HEK293 (cell line): ENCODE measurements around the gene CDK6.

ENCODE experiments used
- ATF2 ChIP-seq: fragments of 450-650 bp; formaldehyde crosslinking; IDR thresholded peaks from 2 replicates; pipeline ENCODE4 v1.5.1; 2016; ENCODE audit warnings: missing biosample characterization, missing genetic modification characterization, low read depth
- EGR2 ChIP-seq: fragments of 450-650 bp; formaldehyde crosslinking; IDR thresholded peaks from 2 replicates; pipeline ENCODE4 v1.5.1; 2016; ENCODE audit warnings: low read depth, missing biosample characterization, missing genetic modification characterization
- ELK4 ChIP-seq: IDR thresholded peaks from 2 replicates; pipeline ENCODE4 v1.6.1; 2011; ENCODE audit warnings: mild to moderate bottlenecking, low read depth, low read length, borderline replicate concordance
- HOXC10 ChIP-seq: sonication (generic); formaldehyde crosslinking; IDR thresholded peaks from 2 replicates; pipeline ENCODE4 v1.8.1; 2023; ENCODE audit warnings: mild to moderate bottlenecking, missing genetic modification reagents
- KLF7 ChIP-seq: fragments of 450-650 bp; formaldehyde crosslinking; IDR thresholded peaks from 2 replicates; pipeline ENCODE4 v1.5.1; 2016; ENCODE audit warnings: missing biosample characterization, missing genetic modification characterization, borderline replicate concordance
- KLF8 ChIP-seq: fragments of 450-650 bp; formaldehyde crosslinking; IDR thresholded peaks from 2 replicates; pipeline ENCODE4 v1.5.1; 2016; ENCODE audit warnings: missing biosample characterization, missing genetic modification characterization
- SETDB1 ChIP-seq: IDR thresholded peaks from one replicate; pipeline ENCODE4 v1.6.1; 2017; ENCODE audit warnings: mild to moderate bottlenecking, low read length, moderate library complexity, mixed read lengths; ENCODE audit not compliant: insufficient read length
- YY2 ChIP-seq: fragments of 450-650 bp; formaldehyde crosslinking; IDR thresholded peaks from 2 replicates; pipeline ENCODE4 v1.5.1; 2016; ENCODE audit warnings: missing biosample characterization, missing genetic modification characterization
- ZBTB11 ChIP-seq: fragments of 450-650 bp; formaldehyde crosslinking; conservative IDR thresholded peaks from 2 replicates; pipeline ENCODE4 v1.5.1; 2016; ENCODE audit warnings: low read depth, missing biosample characterization, missing genetic modification characterization
- ZBTB20 ChIP-seq: fragments of 450-650 bp; formaldehyde crosslinking; IDR thresholded peaks from 2 replicates; pipeline ENCODE4 v1.5.1; 2016; ENCODE audit warnings: missing biosample characterization, missing genetic modification characterization
- ZBTB7A ChIP-seq: fragments of 450-650 bp; formaldehyde crosslinking; IDR thresholded peaks from 2 replicates; pipeline ENCODE4 v1.5.1; 2016; ENCODE audit warnings: low read depth, missing biosample characterization, missing genetic modification characterization
- ZNF10 ChIP-seq: fragments of 450-650 bp; formaldehyde crosslinking; IDR thresholded peaks from 2 replicates; pipeline ENCODE4 v1.5.1; 2017; ENCODE audit warnings: missing biosample characterization, missing genetic modification characterization
- ZNF155 ChIP-seq: fragments of 450-650 bp; formaldehyde crosslinking; IDR thresholded peaks from 2 replicates; pipeline ENCODE4 v1.5.1; 2016; ENCODE audit warnings: missing biosample characterization, missing genetic modification characterization
- ZNF239 ChIP-seq: fragments of 450-650 bp; formaldehyde crosslinking; IDR thresholded peaks from 2 replicates; pipeline ENCODE4 v1.5.1; 2016; ENCODE audit warnings: missing biosample characterization, missing genetic modification characterization
- ZNF311 ChIP-seq: fragments of 450-650 bp; formaldehyde crosslinking; IDR thresholded peaks from 2 replicates; pipeline ENCODE4 v1.5.1; 2017; ENCODE audit warnings: missing biosample characterization, missing genetic modification characterization, borderline replicate concordance
- ZNF341 ChIP-seq: fragments of 450-650 bp; formaldehyde crosslinking; IDR thresholded peaks from 2 replicates; pipeline ENCODE4; 2016; ENCODE audit warnings: low read depth, missing biosample characterization, missing genetic modification characterization
- ZNF391 ChIP-seq: fragments of 450-650 bp; formaldehyde crosslinking; IDR thresholded peaks from 2 replicates; pipeline ENCODE4 v1.5.1; 2016; ENCODE audit warnings: low read depth, missing biosample characterization, missing genetic modification characterization, borderline replicate concordance
- ZNF488 ChIP-seq: fragments of 450-650 bp; formaldehyde crosslinking; IDR thresholded peaks from 2 replicates; pipeline ENCODE4 v1.5.1; 2016; ENCODE audit warnings: missing biosample characterization, missing genetic modification characterization
- ZNF510 ChIP-seq: fragments of 450-650 bp; formaldehyde crosslinking; IDR thresholded peaks from 2 replicates; pipeline ENCODE4 v1.5.1; 2018; ENCODE audit warnings: mild to moderate bottlenecking, missing genetic modification characterization, missing biosample characterization; ENCODE audit not compliant: insufficient replicate concordance
- ZNF518A ChIP-seq: fragments of 450-650 bp; formaldehyde crosslinking; conservative IDR thresholded peaks from 2 replicates; pipeline ENCODE4 v1.5.1; 2016; ENCODE audit warnings: low read depth, missing biosample characterization, missing genetic modification characterization
- ZNF558 ChIP-seq: fragments of 450-650 bp; formaldehyde crosslinking; IDR thresholded peaks from 2 replicates; pipeline ENCODE4 v1.5.1; 2016; ENCODE audit warnings: missing biosample characterization, missing genetic modification characterization
- ZNF561 ChIP-seq: fragments of 450-650 bp; IDR thresholded peaks from 2 replicates; pipeline ENCODE4 v1.5.1; 2018; ENCODE audit warnings: missing biosample characterization, missing genetic modification characterization, borderline replicate concordance
- ZNF660 ChIP-seq: fragments of 450-650 bp; IDR thresholded peaks from 2 replicates; pipeline ENCODE4 v1.5.1; 2018; ENCODE audit warnings: missing biosample characterization, mild to moderate bottlenecking, missing genetic modification characterization
- ZNF701 ChIP-seq: fragments of 450-650 bp; formaldehyde crosslinking; IDR thresholded peaks from 2 replicates; pipeline ENCODE4 v1.5.1; 2016; ENCODE audit warnings: missing biosample characterization, missing genetic modification characterization
- ZNF747 ChIP-seq: fragments of 450-650 bp; formaldehyde crosslinking; IDR thresholded peaks from 2 replicates; pipeline ENCODE4 v1.5.1; 2016; ENCODE audit warnings: missing biosample characterization, missing genetic modification characterization
- ZNF777 ChIP-seq: fragments of 450-650 bp; formaldehyde crosslinking; IDR thresholded peaks from 2 replicates; pipeline ENCODE4 v1.5.1; 2017; ENCODE audit warnings: missing biosample characterization, missing genetic modification characterization, borderline replicate concordance
- ZNF785 ChIP-seq: fragments of 450-650 bp; formaldehyde crosslinking; IDR thresholded peaks from 2 replicates; pipeline ENCODE4 v1.5.1; 2016; ENCODE audit warnings: missing biosample characterization, missing genetic modification characterization
- ZSCAN23 ChIP-seq: fragments of 450-650 bp; formaldehyde crosslinking; IDR thresholded peaks from 2 replicates; pipeline ENCODE4 v1.5.1; 2016; ENCODE audit warnings: missing biosample characterization, missing genetic modification characterization
- ZXDB ChIP-seq: fragments of 450-650 bp; formaldehyde crosslinking; IDR thresholded peaks from 2 replicates; pipeline ENCODE4 v1.5.1; 2016; ENCODE audit warnings: missing biosample characterization, missing genetic modification characterization

CDK6 gene

GRCh38 chr7:92833766-92834506 is 2.4 kb downstream of the CDK6 start (continued):
- TF ChIP-seq ZNF777 (tag by site-specific recombination), result peak; percentile 90; the same call in 1 of the 2 replicates
- no peak for TF ChIP-seq ZNF239 (tag by site-specific recombination)
- TF ChIP-seq ZNF10, result no peak
- TF ChIP-seq ZNF155 (tag by site-specific recombination), result no peak
- no peak for TF ChIP-seq ZNF558 (tag by site-specific recombination)
- TF ChIP-seq ZBTB20 (tag by site-specific recombination), result peak; percentile 91
- TF ChIP-seq ZNF391 (tag by site-specific recombination), result no peak; the same call in 1 of the 2 replicates
- no peak for TF ChIP-seq YY2
- no peak for TF ChIP-seq KLF7 (tag by site-specific recombination)
- no peak for TF ChIP-seq ZNF701 (tag by site-specific recombination)
- no peak for TF ChIP-seq ZNF518A (tag by site-specific recombination)
- peak; percentile 87 for TF ChIP-seq ZXDB
- TF ChIP-seq HOXC10 (CRISPR knock-in tag), result no peak
- peak; percentile 79 for TF ChIP-seq ZBTB11
- TF ChIP-seq ZNF747 (tag by site-specific recombination), result no peak
- no peak for TF ChIP-seq ZNF660
- no peak for TF ChIP-seq ZSCAN23 (tag by site-specific recombination)
- no peak for TF ChIP-seq ZNF785 (tag by site-specific recombination)
- TF ChIP-seq ELK4, result no peak
- TF ChIP-seq ZNF510 (tag by site-specific recombination), result no peak
- peak; percentile 69; the same call in 1 of the 2 replicates for TF ChIP-seq KLF8
- TF ChIP-seq ZBTB7A (tag by site-specific recombination), result peak; percentile 44; the same call in 1 of the 2 replicates
- peak; percentile 80 for TF ChIP-seq ZNF561 (tag by site-specific recombination)
- TF ChIP-seq EGR2 (tag by site-specific recombination), result peak; percentile 43
- peak; percentile 50; the same call in 1 of the 2 replicates for TF ChIP-seq ZNF341 (tag by site-specific recombination)
- TF ChIP-seq ATF2 (tag by site-specific recombination), result no peak
- TF ChIP-seq ZNF311 (tag by site-specific recombination), result no peak
- TF ChIP-seq SETDB1, result no peak
- TF ChIP-seq ZNF488 (tag by site-specific recombination), result no peak
